Kidney (tissue), 14 donors: Measurements from ENCODE around the gene SLC9A3. TPM values are rescaled to one million over a fixed set of nuclear protein-coding genes. Genes with fewer than 3 reads are reported as not detected.
"Not testable (repeated sequence)": the region's sequence is repeated elsewhere in the genome, so short reads cannot be mapped to it uniquely, and the experiment has no call there.

Experiments
- DNase-seq, 5 donors: peaks; one replicate each; pipeline ENCODE4 v3.0.0-alpha.2; 2013 to 2020
- FAIRE-seq: peaks from 2 replicates; lab custom pipeline; 2012; peaks lifted over from hg19 to GRCh38; lab: Jason Lieb, UNC
- H3K27ac ChIP-seq, 2 donors: one replicate each; pipeline ENCODE4 v1.7.0; 2013; ENCODE audit warnings: low read depth in 2 of 2, low read length in 2 of 2, inconsistent platforms in 1 of 2
- H3K27me3 ChIP-seq: one replicate; pipeline ENCODE4 v1.7.1; 2013; ENCODE audit warnings: low read length, inconsistent platforms; ENCODE audit not compliant: control insufficient read depth, insufficient read depth
- H3K36me3 ChIP-seq, 3 donors: one replicate each; pipeline versions ENCODE4 v1.7.0 to v1.7.1; 2013; ENCODE audit warnings: low read length in 3 of 3, control low read depth in 1 of 3, inconsistent platforms in 1 of 3; ENCODE audit not compliant: insufficient read depth in 3 of 3, control insufficient read depth in 2 of 3
- H3K4me1 ChIP-seq, 3 donors: one replicate each; pipeline versions ENCODE4 v1.7.0 to v1.7.1; 2013; ENCODE audit warnings: low read length in 3 of 3, inconsistent platforms in 1 of 3, low read depth in 1 of 3; ENCODE audit not compliant: control insufficient read depth in 2 of 3, insufficient read depth in 2 of 3
- H3K4me3 ChIP-seq, 3 donors: one replicate each; pipeline versions ENCODE4 v1.7.0 to v1.8.1; 2013; ENCODE audit warnings: low read length in 3 of 3, control low read depth in 1 of 3, inconsistent platforms in 1 of 3
- H3K9ac ChIP-seq, 3 donors: one replicate each; pipeline versions ENCODE4 v1.7.0 to v1.7.1; 2013; ENCODE audit warnings: low read length in 3 of 3, control low read depth in 1 of 3, inconsistent platforms in 1 of 3
- H3K9me3 ChIP-seq, 3 donors: one replicate each; pipeline versions ENCODE4 v1.7.0 to v1.7.1; 2013; ENCODE audit warnings: low read length in 3 of 3, control low read depth in 1 of 3, inconsistent platforms in 1 of 3; ENCODE audit not compliant: control insufficient read depth in 2 of 3, insufficient read depth in 1 of 3
- intact Hi-C: fragments of 100-400 bp; cut with DNase I; formaldehyde crosslinking; loops from one replicate; pipeline ENCODE4 v1.11.1; 2022
- polyA plus RNA-seq: library from polyadenylated mRNA; stranded (reverse); fragments of 350-450 nt; fragmentation: Illumina TruSeq; extraction: RNeasy Lipid Tissue Mini Kit (QIAGEN cat#74804); gene quantifications from one replicate; pipeline ENCODE4 v1.2.3, GENCODE V29; 2014; ENCODE audit warnings: low read depth, low replicate concordance; ENCODE audit not compliant: insufficient read depth
- total RNA-seq: library from RNA; stranded (reverse); fragmentation: NEBNext Ultra II Directional; extraction: Animal tissue kit (Norgen Biotek cat#: 25700); gene quantifications from one replicate; pipeline ENCODE4 v1.2.1, GENCODE V29; 2021
- TF ChIP-seq, protein P1 (sequence below): IDR thresholded peaks from 3 replicates; pipeline ENCODE4 v1.5.1; 2012; ENCODE audit warnings: mild to moderate bottlenecking, moderate library complexity, borderline replicate concordance; ENCODE audit not compliant: insufficient read depth; ENCODE audit errors: extremely low read depth
- donor health status: control.
- donor health status: control.
- donor health status: control.
- donor health status: control.
- donor health status: control.
- donor health status: DM: yes; HTN: yes; CAD: no.
- donor health status: Normal renal cell carcinoma (clear cell type).

The SLC9A3 gene
- total and polyA plus RNA-seq, 2 donors from 2014 or later, result 10.5 to 36.9 TPM

DNA sequence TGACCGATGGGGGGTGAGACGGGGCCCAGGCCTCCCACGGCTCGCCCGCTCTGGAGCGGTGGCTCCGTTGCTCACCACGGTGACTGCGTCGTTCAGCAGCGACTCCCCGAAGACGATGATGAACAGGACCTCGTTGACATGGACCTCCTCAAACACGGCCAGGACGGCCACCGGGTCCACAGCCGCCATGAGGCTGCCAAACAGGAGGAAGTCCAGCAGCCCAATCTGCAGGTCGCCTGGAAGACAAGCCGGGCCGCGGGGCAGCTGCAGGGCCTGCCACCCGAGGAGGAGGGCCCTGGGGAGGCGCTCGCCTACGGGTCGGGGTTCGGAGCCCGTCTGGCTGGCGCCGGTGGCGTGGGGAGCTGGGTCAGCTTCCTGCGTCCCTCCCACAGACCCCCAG is 36.0 kb downstream of the SLC9A3 start:
- intact Hi-C loops, result no loop called here
- H3K9ac ChIP-seq, result no peak overlapping the region
- TF ChIP-seq, protein P1, sequence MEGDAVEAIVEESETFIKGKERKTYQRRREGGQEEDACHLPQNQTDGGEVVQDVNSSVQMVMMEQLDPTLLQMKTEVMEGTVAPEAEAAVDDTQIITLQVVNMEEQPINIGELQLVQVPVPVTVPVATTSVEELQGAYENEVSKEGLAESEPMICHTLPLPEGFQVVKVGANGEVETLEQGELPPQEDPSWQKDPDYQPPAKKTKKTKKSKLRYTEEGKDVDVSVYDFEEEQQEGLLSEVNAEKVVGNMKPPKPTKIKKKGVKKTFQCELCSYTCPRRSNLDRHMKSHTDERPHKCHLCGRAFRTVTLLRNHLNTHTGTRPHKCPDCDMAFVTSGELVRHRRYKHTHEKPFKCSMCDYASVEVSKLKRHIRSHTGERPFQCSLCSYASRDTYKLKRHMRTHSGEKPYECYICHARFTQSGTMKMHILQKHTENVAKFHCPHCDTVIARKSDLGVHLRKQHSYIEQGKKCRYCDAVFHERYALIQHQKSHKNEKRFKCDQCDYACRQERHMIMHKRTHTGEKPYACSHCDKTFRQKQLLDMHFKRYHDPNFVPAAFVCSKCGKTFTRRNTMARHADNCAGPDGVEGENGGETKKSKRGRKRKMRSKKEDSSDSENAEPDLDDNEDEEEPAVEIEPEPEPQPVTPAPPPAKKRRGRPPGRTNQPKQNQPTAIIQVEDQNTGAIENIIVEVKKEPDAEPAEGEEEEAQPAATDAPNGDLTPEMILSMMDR, result no peak
- no peak overlapping the region for H3K27ac ChIP-seq
- H3K27me3 ChIP-seq, result no peaks in the 10 kb centered on the region
- H3K4me1 ChIP-seq, result no peaks in the 10 kb centered on the region
- peaks cover 0 to 7% (median 0%) of the 10 kb centered on the region in 3 donors for H3K36me3 ChIP-seq
- DNase-seq (no peak), FAIRE-seq (no peak)
- H3K9me3 ChIP-seq, result no peaks in the 10 kb centered on the region
- no peak overlapping the region for H3K4me3 ChIP-seq

DNA sequence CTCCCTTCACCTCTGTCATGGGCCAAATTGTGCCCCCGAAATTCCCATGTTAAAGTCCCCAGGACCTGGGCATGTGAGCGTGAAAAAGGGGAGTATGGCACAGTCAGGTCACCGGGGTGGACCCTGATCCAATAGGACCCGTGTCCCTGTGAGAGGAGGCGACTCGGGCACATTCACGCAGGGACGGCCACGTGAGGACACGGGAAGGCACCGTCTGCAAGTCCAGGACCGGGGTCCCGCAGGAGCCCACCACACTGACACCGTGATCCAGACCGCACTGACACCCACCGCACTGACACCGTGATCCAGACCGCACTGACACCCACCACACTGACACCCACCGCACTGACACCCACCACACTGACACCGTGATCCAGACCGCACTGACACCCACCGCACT is 37.7 kb downstream of the SLC9A3 start:
- H3K9ac ChIP-seq, H3K27ac ChIP-seq, FAIRE-seq, H3K4me3 ChIP-seq, H3K36me3 ChIP-seq, H3K4me1 ChIP-seq, intact Hi-C loops, H3K9me3 ChIP-seq, H3K27me3 ChIP-seq, DNase-seq: not testable (repeated sequence)

DNA sequence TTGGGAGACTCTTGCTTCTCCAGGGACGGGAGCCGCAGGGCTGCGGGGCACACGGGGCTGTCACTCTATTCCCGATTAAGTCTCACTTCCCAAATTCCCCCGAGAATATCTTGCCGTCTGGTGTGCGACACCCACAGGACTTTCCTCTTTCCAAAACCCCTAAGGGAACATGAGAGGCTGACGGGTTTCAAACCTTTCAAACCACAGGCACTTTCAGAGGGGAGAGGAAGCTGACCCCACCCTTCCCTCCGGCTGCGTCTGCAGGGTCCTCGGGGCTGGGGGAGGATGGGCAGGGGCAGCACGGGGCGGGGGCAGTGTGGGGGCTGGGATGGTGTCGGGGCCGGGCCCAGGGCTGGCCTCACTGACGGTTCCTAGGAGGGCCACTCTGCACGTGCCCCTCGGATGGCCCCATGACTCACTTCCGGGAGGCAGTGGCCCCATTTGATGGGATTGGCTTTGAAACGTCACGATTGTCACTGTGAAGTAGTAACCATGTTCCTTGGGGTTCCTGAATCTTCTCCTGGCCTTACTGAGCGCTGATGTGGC is 38.2 kb downstream of the SLC9A3 start:
- H3K9ac ChIP-seq, result no peak overlapping the region
- no peak for FAIRE-seq
- H3K27me3 ChIP-seq, result no peaks in the 10 kb centered on the region
- no peak overlapping the region for H3K4me3 ChIP-seq
- no peak for DNase-seq
- peaks cover 0 to 7% (median 0%) of the 10 kb centered on the region in 3 donors for H3K36me3 ChIP-seq
- TF ChIP-seq, protein P1, result no peak
- no peaks in the 10 kb centered on the region for H3K9me3 ChIP-seq
- H3K27ac ChIP-seq, result no peak overlapping the region
- intact Hi-C loops, result no loop called here
- no peaks in the 10 kb centered on the region for H3K4me1 ChIP-seq

DNA sequence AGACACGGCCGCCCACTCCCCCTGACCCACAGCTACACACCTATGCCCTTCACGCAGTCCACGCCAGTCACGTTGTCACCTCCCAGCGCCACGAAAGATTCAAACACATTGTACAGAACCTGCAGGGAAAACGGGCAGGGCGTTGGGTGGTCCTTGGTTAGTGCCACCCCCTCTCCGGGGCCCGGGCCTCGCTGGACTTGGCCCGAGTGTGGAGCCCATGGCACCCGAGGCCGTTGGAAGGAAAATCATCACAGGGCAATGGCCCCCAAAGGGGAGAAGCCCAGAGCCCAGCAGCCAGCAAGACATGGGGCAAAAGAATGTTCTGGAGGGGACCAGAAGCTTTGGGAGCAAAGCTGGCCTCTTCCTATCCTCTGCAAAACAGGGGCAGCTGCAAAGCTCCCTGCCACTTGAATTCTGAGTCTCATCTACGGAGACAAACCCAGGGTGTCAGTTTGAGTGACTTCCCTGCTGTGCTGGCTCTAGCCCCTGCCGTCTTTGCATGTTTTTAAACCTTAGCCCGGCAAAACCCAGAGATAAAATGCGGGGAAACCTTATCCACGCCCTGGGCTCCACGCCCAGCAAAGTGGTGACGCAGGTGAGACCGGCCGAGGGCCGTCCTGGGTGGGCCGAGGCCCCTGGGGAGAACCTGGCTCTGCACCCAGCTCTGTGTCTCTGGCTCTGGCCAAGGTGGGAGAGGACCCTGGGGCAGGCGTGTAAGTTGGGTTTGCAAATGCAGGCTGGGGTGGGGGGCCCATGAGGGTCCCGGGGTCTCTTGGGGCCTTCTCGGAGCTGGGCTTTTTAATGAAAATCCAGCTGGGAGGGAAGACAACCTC is 38.9 kb downstream of the SLC9A3 start:
- DNase-seq (no peak), FAIRE-seq (no peak)
- no peaks in the 10 kb centered on the region for H3K4me1 ChIP-seq
- no peak overlapping the region for H3K4me3 ChIP-seq
- intact Hi-C loops, result no loop called here
- TF ChIP-seq, protein P1, result no peak
- H3K36me3 ChIP-seq, result peaks cover 0 to 7% (median 0%) of the 10 kb centered on the region in 3 donors
- H3K9me3 ChIP-seq, result no peaks in the 10 kb centered on the region
- no peak overlapping the region for H3K27ac ChIP-seq
- no peaks in the 10 kb centered on the region for H3K27me3 ChIP-seq
- no peak overlapping the region for H3K9ac ChIP-seq
